ENCODE results near the gene TEX101. TPM values are rescaled to one million over a fixed set of nuclear protein-coding genes. Genes with fewer than 3 reads are reported as not detected.
"Not testable (repeated sequence)": the region's sequence is repeated elsewhere in the genome, so short reads cannot be mapped to it uniquely, and the experiment has no call there.

TEX101 gene
- not detected for polyA plus RNA-seq (2013, experiment 1 of 2)
- not detected for polyA plus RNA-seq (2013, experiment 2 of 2)

GRCh38 chr19:43414554-43414953 is at the start of gene TEX101:
TSS of gene TEX101 (plus strand) at chr19:43414890. CDS start at chr19:43415920, 1,030 bp downstream.
- H3K27me3 ChIP-seq (ENCODE audit: control insufficient read depth in 3 of 3, insufficient read depth in 3 of 3, low read depth in 1 of 3, low read length in 3 of 3): peaks cover 0 to 5% (median 0%) of the 10 kb centered on the region in 3 experiments
- no peak within 1 kb of the TSS for H3K4me2 ChIP-seq (ENCODE audit: insufficient read depth, low read length, poor library complexity, severe bottlenecking)
- H3K9me3 ChIP-seq (replicated peaks in 1 of 2; ENCODE audit: control insufficient read depth in 2 of 2, insufficient read depth in 1 of 2, low read depth in 1 of 2, low read length in 2 of 2): peaks cover 3 to 11% of the 10 kb centered on the region in 2 donors
- no peaks in the 10 kb centered on the region for H3K79me1 ChIP-seq (ENCODE audit: low read depth, low read length)
- H3K18ac ChIP-seq (ENCODE audit: low read length): no peak within 1 kb of the TSS
- H2AK5ac ChIP-seq (ENCODE audit: low read depth, low read length): no peak within 1 kb of the TSS
- H3K36me3 ChIP-seq (replicated peaks in 1 of 2; ENCODE audit: control insufficient read depth in 2 of 2, insufficient read depth in 2 of 2, low read length in 2 of 2): no peaks in the 10 kb centered on the region
- H2BK12ac ChIP-seq (ENCODE audit: low read length): no peak within 1 kb of the TSS
- H4K8ac ChIP-seq (ENCODE audit: low read depth, low read length): no peak within 1 kb of the TSS
- no peak within 1 kb of the TSS for H2BK120ac ChIP-seq (ENCODE audit: low read depth, low read length)
- H3K14ac ChIP-seq (ENCODE audit: low read length): no peak within 1 kb of the TSS
- H3K4ac ChIP-seq (ENCODE audit: low read length): no peak within 1 kb of the TSS
- no peak within 1 kb of the TSS for H3K27ac ChIP-seq (replicated peaks; ENCODE audit: low read length)
- peak within 1 kb of the TSS; percentile 60 for H2BK5ac ChIP-seq (ENCODE audit: low read length)
- no peak within 1 kb of the TSS for H2AFZ ChIP-seq (ENCODE audit: low read length)
- no CpG with 5 or more reads among the region's 21 CpGs for WGBS, 2 donors (ENCODE audit: extremely low coverage in 2 of 2, insufficient read length in 2 of 2, insufficient replicate concordance in 1 of 2)
- DNase-seq (ENCODE audit: low spot score): no peak
- no peak within 1 kb of the TSS for H4K91ac ChIP-seq (ENCODE audit: low read depth, low read length, poor library complexity)
- no peak within 1 kb of the TSS for H3K23ac ChIP-seq (ENCODE audit: low read depth, low read length, poor library complexity)
- H2BK15ac ChIP-seq (ENCODE audit: low read length): no peak within 1 kb of the TSS
- no peaks in the 10 kb centered on the region for H3K4me1 ChIP-seq (ENCODE audit: control insufficient read depth in 2 of 2, insufficient read depth in 1 of 2, low read depth in 1 of 2, low read length in 2 of 2)
- no peak within 1 kb of the TSS for H3K9ac ChIP-seq (ENCODE audit: low read depth, low read length, poor library complexity)
- no peak within 1 kb of the TSS for H3K4me3 ChIP-seq (ENCODE audit: low read length in 2 of 2)

- not testable (repeated sequence) for H3K4me2 ChIP-seq (ENCODE audit: insufficient read depth, low read length, poor library complexity, severe bottlenecking); H3K23ac ChIP-seq (ENCODE audit: low read depth, low read length, poor library complexity); H2BK5ac ChIP-seq (ENCODE audit: low read length); H2AK5ac ChIP-seq (ENCODE audit: low read depth, low read length); H3K27ac ChIP-seq (replicated peaks; ENCODE audit: low read length); H3K36me3 ChIP-seq (replicated peaks in 1 of 2; ENCODE audit: control insufficient read depth in 2 of 2, insufficient read depth in 2 of 2, low read length in 2 of 2); H3K4ac ChIP-seq (ENCODE audit: low read length); H2BK12ac ChIP-seq (ENCODE audit: low read length); H3K9ac ChIP-seq (ENCODE audit: low read depth, low read length, poor library complexity); H3K4me3 ChIP-seq (ENCODE audit: low read length in 2 of 2); H2BK15ac ChIP-seq (ENCODE audit: low read length); H3K79me1 ChIP-seq (ENCODE audit: low read depth, low read length); H3K4me1 ChIP-seq (ENCODE audit: control insufficient read depth in 2 of 2, insufficient read depth in 1 of 2, low read depth in 1 of 2, low read length in 2 of 2); H3K9me3 ChIP-seq (replicated peaks in 1 of 2; ENCODE audit: control insufficient read depth in 2 of 2, insufficient read depth in 1 of 2, low read depth in 1 of 2, low read length in 2 of 2); H2BK120ac ChIP-seq (ENCODE audit: low read depth, low read length); H2AFZ ChIP-seq (ENCODE audit: low read length); DNase-seq (ENCODE audit: low spot score); H4K91ac ChIP-seq (ENCODE audit: low read depth, low read length, poor library complexity); H3K18ac ChIP-seq (ENCODE audit: low read length); H4K8ac ChIP-seq (ENCODE audit: low read depth, low read length); H3K27me3 ChIP-seq (ENCODE audit: control insufficient read depth in 3 of 3, insufficient read depth in 3 of 3, low read depth in 1 of 3, low read length in 3 of 3)
- peak overlapping the region; percentile 31 for H3K14ac ChIP-seq (ENCODE audit: low read length)
- no CpG with 5 or more reads among the region's 9 CpGs for WGBS, 2 donors (ENCODE audit: extremely low coverage in 2 of 2, insufficient read length in 2 of 2, insufficient replicate concordance in 1 of 2)
These were observed 49.0 kb upstream of the TEX101 start for GRCh38 chr19:43365677-43366076.

GRCh38 chr19:43367822-43368221 is 46.9 kb upstream of the TEX101 start:
- Histone ChIP-seq H3K4me2 (ENCODE audit: insufficient read depth, low read length, poor library complexity, severe bottlenecking) (no peak overlapping the region), H2BK12ac (ENCODE audit: low read length) (no peak overlapping the region), H3K4ac (ENCODE audit: low read length) (no peak overlapping the region), H3K27ac (replicated peaks; ENCODE audit: low read length) (no peak overlapping the region), H4K91ac (ENCODE audit: low read depth, low read length, poor library complexity) (no peak overlapping the region), H3K9ac (ENCODE audit: low read depth, low read length, poor library complexity) (peak overlapping the region; percentile 37), H3K4me3 (ENCODE audit: low read length in 2 of 2) (no peak overlapping the region), H2BK15ac (ENCODE audit: low read length) (no peak overlapping the region), H2BK5ac (ENCODE audit: low read length) (no peak overlapping the region), H3K4me1 (ENCODE audit: control insufficient read depth in 2 of 2, insufficient read depth in 1 of 2, low read depth in 1 of 2, low read length in 2 of 2) (no peaks in the 10 kb centered on the region), H2BK120ac (ENCODE audit: low read depth, low read length) (no peak overlapping the region), H4K8ac (ENCODE audit: low read depth, low read length) (peak overlapping the region; percentile 3), H2AFZ (ENCODE audit: low read length) (no peak overlapping the region), H3K27me3 (ENCODE audit: control insufficient read depth in 3 of 3, insufficient read depth in 3 of 3, low read depth in 1 of 3, low read length in 3 of 3) (peaks cover 0 to 2% (median 0%) of the 10 kb centered on the region in 3 experiments), H3K18ac (ENCODE audit: low read length) (peak overlapping the region; percentile 38), H3K23ac (ENCODE audit: low read depth, low read length, poor library complexity) (no peak overlapping the region), H3K14ac (ENCODE audit: low read length) (no peak overlapping the region), H2AK5ac (ENCODE audit: low read depth, low read length) (no peak overlapping the region), H3K36me3 (replicated peaks in 1 of 2; ENCODE audit: control insufficient read depth in 2 of 2, insufficient read depth in 2 of 2, low read length in 2 of 2) (no peaks in the 10 kb centered on the region), H3K79me1 (ENCODE audit: low read depth, low read length) (peaks cover 3% of the 10 kb centered on the region), H3K9me3 (replicated peaks in 1 of 2; ENCODE audit: control insufficient read depth in 2 of 2, insufficient read depth in 1 of 2, low read depth in 1 of 2, low read length in 2 of 2) (no peaks in the 10 kb centered on the region)
- WGBS, 2 donors (ENCODE audit: extremely low coverage in 2 of 2, insufficient read length in 2 of 2, insufficient replicate concordance in 1 of 2): no CpG with 5 or more reads among the region's 2 CpGs
- no peak for DNase-seq (ENCODE audit: low spot score)

- H3K18ac ChIP-seq (ENCODE audit: low read length); H3K9me3 ChIP-seq (replicated peaks in 1 of 2; ENCODE audit: control insufficient read depth in 2 of 2, insufficient read depth in 1 of 2, low read depth in 1 of 2, low read length in 2 of 2); H3K79me1 ChIP-seq (ENCODE audit: low read depth, low read length); H2AFZ ChIP-seq (ENCODE audit: low read length); H4K91ac ChIP-seq (ENCODE audit: low read depth, low read length, poor library complexity); H3K27ac ChIP-seq (replicated peaks; ENCODE audit: low read length); H3K4ac ChIP-seq (ENCODE audit: low read length); H3K36me3 ChIP-seq (replicated peaks in 1 of 2; ENCODE audit: control insufficient read depth in 2 of 2, insufficient read depth in 2 of 2, low read length in 2 of 2); H2BK5ac ChIP-seq (ENCODE audit: low read length); DNase-seq (ENCODE audit: low spot score); H3K4me3 ChIP-seq (ENCODE audit: low read length in 2 of 2); H2BK15ac ChIP-seq (ENCODE audit: low read length); H2AK5ac ChIP-seq (ENCODE audit: low read depth, low read length); H3K14ac ChIP-seq (ENCODE audit: low read length); H2BK12ac ChIP-seq (ENCODE audit: low read length); H2BK120ac ChIP-seq (ENCODE audit: low read depth, low read length); H3K9ac ChIP-seq (ENCODE audit: low read depth, low read length, poor library complexity); H3K23ac ChIP-seq (ENCODE audit: low read depth, low read length, poor library complexity); H3K27me3 ChIP-seq (ENCODE audit: control insufficient read depth in 3 of 3, insufficient read depth in 3 of 3, low read depth in 1 of 3, low read length in 3 of 3); H3K4me1 ChIP-seq (ENCODE audit: control insufficient read depth in 2 of 2, insufficient read depth in 1 of 2, low read depth in 1 of 2, low read length in 2 of 2); H3K4me2 ChIP-seq (ENCODE audit: insufficient read depth, low read length, poor library complexity, severe bottlenecking); H4K8ac ChIP-seq (ENCODE audit: low read depth, low read length): not testable (repeated sequence)
- no CpG with 5 or more reads among the region's 9 CpGs for WGBS, 2 donors (ENCODE audit: extremely low coverage in 2 of 2, insufficient read length in 2 of 2, insufficient replicate concordance in 1 of 2)
These were observed 45.8 kb upstream of the TEX101 start for GRCh38 chr19:43368897-43369296.

Measured in neuronal stem cell (in vitro differentiated cells).